Pancreas (tissue), 10 donors: ENCODE measurements around the gene DCP1B. TPM values are rescaled to one million over a fixed set of nuclear protein-coding genes. Genes with fewer than 3 reads are reported as not detected.
"Not testable (repeated sequence)": the region's sequence is repeated elsewhere in the genome, so short reads cannot be mapped to it uniquely, and the experiment has no call there.

Experiments used
- ATAC-seq, 4 donors: fragments of 200-7000 bp; cut with Tn5 transposase; one replicate each; pipeline versions ENCODE4 v1.8.0 to v1.9.1; 2020; ENCODE audit warnings: mild to moderate bottlenecking in 4 of 4, moderate library complexity in 4 of 4
- DNase-seq, 6 donors: peaks; one replicate each; pipeline ENCODE4 v3.0.0-alpha.2; 2020
- FAIRE-seq: peaks from 2 replicates; lab custom pipeline; 2012; peaks lifted over from hg19 to GRCh38; lab: Jason Lieb, UNC
- H3K27ac ChIP-seq, 4 donors: fragments of 200-600 bp; sonication (generic); 1 replicate in 3 of 4; 2 replicates in 1 of 4; pipeline versions ENCODE4 v1.5.0 to v1.8.0; 2020
- H3K27me3 ChIP-seq, 4 donors: fragments of 200-600 bp; one replicate each; pipeline ENCODE4 v1.8.0; 2021
- H3K36me3 ChIP-seq, 3 donors: fragments of 200-600 bp; sonication (generic) in 1 of 3; one replicate each; pipeline versions ENCODE4 v1.5.0 to v1.8.0; 2020 to 2021
- H3K4me1 ChIP-seq, 3 donors: fragments of 200-600 bp; one replicate each; pipeline ENCODE4 v1.8.0; 2021
- H3K4me3 ChIP-seq, 4 donors: fragments of 200-600 bp; sonication (generic) in 2 of 4; one replicate each; pipeline versions ENCODE4 v1.5.0 to v1.8.0; 2020 to 2021
- H3K9me3 ChIP-seq, 4 donors: fragments of 200-600 bp; one replicate each; pipeline ENCODE4 v1.8.0; 2021
- WGBS, 2 donors: extraction: QIAGEN DNeasy Blood & Tissue Kit; methylation state at CpG; one replicate each; pipeline ENCODE4 v1.1.7; 2013; 5-methylcytosine and 5-hydroxymethylcytosine counted together
- intact Hi-C, 3 donors: fragments of 100-400 bp; cut with DNase I; formaldehyde crosslinking; loops; one replicate each; pipeline versions ENCODE4 v1.11.1 to v1.14.2; 2022
- polyA plus RNA-seq, 2 donors: library from polyadenylated mRNA; stranded (reverse); fragments of 200-250 nt; gene quantifications; one replicate each; pipeline ENCODE4 v1.2.3, GENCODE V29; 2013
- total RNA-seq, 6 donors: library from RNA; stranded (reverse); fragmentation: NEBNext Ultra II Directional in 4 of 6; extraction: Animal tissue kit (Norgen Biotek cat#: 25700) in 4 of 6; gene quantifications; one replicate each; pipeline versions ENCODE4 v1.2.1 to v1.2.4, GENCODE V29; 2021 to 2023
- TF ChIP-seq, protein P1 (sequence below), 4 donors: fragments of 200-600 bp; sonication (generic) in 3 of 4; IDR thresholded peaks; one replicate each; pipeline versions ENCODE4 v1.5.0 to v1.8.0; 2021; ENCODE audit warnings: antibody characterized with exemption in 4 of 4
- donor health status: healthy with polysubstance abuse.
- donor health status: DM: no; HTN: no; CAD: no; lungs with moderate emphysema.
- donor health status: DM: no; HTN: no; CAD: no.
- donor health status: control.
- donor health status: control.
- donor health status: Bipolar disorder and iron deficiency.
- donor health status: DM: yes; HTN: yes; CAD: no.
- donor health status: DM: no; HTN: no; CAD: no.
- donor health status: DM: no; HTN: no; CAD: no.
- donor health status: DM: yes; HTN: yes; CAD: no.

The DCP1B gene
- total and polyA plus RNA-seq, 8 donors, result 3.4 to 7.5 (median 6.6) TPM

DNA sequence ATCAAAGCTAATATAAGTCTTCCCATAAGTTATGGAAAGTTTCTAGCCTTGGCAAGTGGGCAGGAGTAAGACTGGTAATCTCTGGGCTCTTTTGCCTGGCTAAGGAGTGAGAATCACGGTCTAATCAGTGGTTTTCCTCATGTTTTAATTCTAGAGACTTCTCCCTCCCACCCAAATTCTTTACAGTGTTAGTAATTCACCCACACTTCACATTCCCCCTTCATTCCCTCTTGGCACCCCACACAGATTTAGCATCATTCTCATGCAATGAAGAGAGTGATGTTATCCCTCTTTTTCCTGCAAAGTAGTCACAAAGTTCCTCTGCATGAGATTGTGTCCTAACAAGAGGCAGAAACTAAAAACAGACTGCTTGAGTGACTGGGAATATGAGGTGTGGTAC lies 57.2 kb downstream of the DCP1B start:
- peak overlapping the region in 1 of 4 donors; percentile 76 for H3K27ac ChIP-seq
- H3K9me3 ChIP-seq, result no peaks in the 10 kb centered on the region
- peaks cover 14 to 23% (median 23%) of the 10 kb centered on the region in 3 donors for H3K4me1 ChIP-seq
- DNase-seq (no peak), ATAC-seq (no peak), FAIRE-seq (no peak)
- no peaks in the 10 kb centered on the region for H3K27me3 ChIP-seq
- intact Hi-C loops, result no loop called here
- TF ChIP-seq, protein P1, sequence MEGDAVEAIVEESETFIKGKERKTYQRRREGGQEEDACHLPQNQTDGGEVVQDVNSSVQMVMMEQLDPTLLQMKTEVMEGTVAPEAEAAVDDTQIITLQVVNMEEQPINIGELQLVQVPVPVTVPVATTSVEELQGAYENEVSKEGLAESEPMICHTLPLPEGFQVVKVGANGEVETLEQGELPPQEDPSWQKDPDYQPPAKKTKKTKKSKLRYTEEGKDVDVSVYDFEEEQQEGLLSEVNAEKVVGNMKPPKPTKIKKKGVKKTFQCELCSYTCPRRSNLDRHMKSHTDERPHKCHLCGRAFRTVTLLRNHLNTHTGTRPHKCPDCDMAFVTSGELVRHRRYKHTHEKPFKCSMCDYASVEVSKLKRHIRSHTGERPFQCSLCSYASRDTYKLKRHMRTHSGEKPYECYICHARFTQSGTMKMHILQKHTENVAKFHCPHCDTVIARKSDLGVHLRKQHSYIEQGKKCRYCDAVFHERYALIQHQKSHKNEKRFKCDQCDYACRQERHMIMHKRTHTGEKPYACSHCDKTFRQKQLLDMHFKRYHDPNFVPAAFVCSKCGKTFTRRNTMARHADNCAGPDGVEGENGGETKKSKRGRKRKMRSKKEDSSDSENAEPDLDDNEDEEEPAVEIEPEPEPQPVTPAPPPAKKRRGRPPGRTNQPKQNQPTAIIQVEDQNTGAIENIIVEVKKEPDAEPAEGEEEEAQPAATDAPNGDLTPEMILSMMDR (IDR thresholded peaks at IDR 0.05), result no peak
- peaks cover 0 to 7% (median 0%) of the 10 kb centered on the region in 3 donors for H3K36me3 ChIP-seq
- no peak overlapping the region for H3K4me3 ChIP-seq
- 48 to 57% methylated on average over 1 of the region's 1 CpG for WGBS, 2 donors

- Histone ChIP-seq H3K27me3 (no peaks in the 10 kb centered on the region), H3K36me3 (peaks cover 0 to 9% (median 0%) of the 10 kb centered on the region in 3 donors), H3K9me3 (no peaks in the 10 kb centered on the region), H3K27ac (no peak overlapping the region), H3K4me3 (no peak overlapping the region), H3K4me1 (peaks cover 14 to 23% (median 23%) of the 10 kb centered on the region in 3 donors)
- TF ChIP-seq, protein P1 (IDR thresholded peaks at IDR 0.05), result no peak
- no peak for DNase-seq
- intact Hi-C loops, result no loop called here
- no peak for ATAC-seq
- 94 to 95% methylated on average over 3 of the region's 3 CpGs for WGBS, 2 donors
- FAIRE-seq, result no peak
Observed at GRCh38 chr12:1946296-1946695, 58.0 kb downstream of the DCP1B start.

GRCh38 chr12:1945502-1945901 lies 58.8 kb downstream of the DCP1B start:
- intact Hi-C loops, DNase-seq, H3K27ac ChIP-seq, H3K9me3 ChIP-seq, H3K27me3 ChIP-seq, FAIRE-seq, ATAC-seq, H3K4me3 ChIP-seq: not testable (repeated sequence)
- peaks cover 14 to 23% (median 23%) of the 10 kb centered on the region in 3 donors for H3K4me1 ChIP-seq
- peaks cover 0 to 17% (median 0%) of the 10 kb centered on the region in 3 donors for H3K36me3 ChIP-seq
- 95 to 97% methylated on average over 5 of the region's 5 CpGs for WGBS, 2 donors

GRCh38 chr12:1939801-1940607 lies 64.3 kb downstream of the DCP1B start:
- Histone ChIP-seq H3K4me3 (no peak overlapping the region), H3K9me3 (no peaks in the 10 kb centered on the region), H3K4me1 (peaks cover 8 to 10% (median 9%) of the 10 kb centered on the region in 3 donors), H3K36me3 (peaks cover 0 to 12% (median 0%) of the 10 kb centered on the region in 3 donors), H3K27me3 (no peaks in the 10 kb centered on the region), H3K27ac (no peak overlapping the region)
- 31 to 36% methylated on average over 16 of the region's 16 CpGs for WGBS, 2 donors
- intact Hi-C loops, result loop anchor here in 2 of 3 donors (5.0 to 10.0 kb wide), 3 partner anchors 143 to 295 kb away; no protein-coding TSS in a partner anchor
- DNase-seq (peak; percentile 77 to 98 (median 90)), FAIRE-seq (peak; percentile 92), ATAC-seq (peak; percentile 33 to 78 (median 64))
- TF ChIP-seq, protein P1 (IDR thresholded peaks at IDR 0.05), result peak; percentile 92 to 98 (median 97)

- TF ChIP-seq, protein P1 (IDR thresholded peaks at IDR 0.05), result no peak
- ATAC-seq (no peak), DNase-seq (no peak), FAIRE-seq (no peak)
- 69 to 75% methylated on average over 10 of the region's 10 CpGs for WGBS, 2 donors
- Histone ChIP-seq H3K4me1 (peaks cover 8 to 10% (median 9%) of the 10 kb centered on the region in 3 donors), H3K9me3 (no peaks in the 10 kb centered on the region), H3K36me3 (peaks cover 0 to 12% (median 0%) of the 10 kb centered on the region in 3 donors), H3K4me3 (no peak overlapping the region), H3K27me3 (no peaks in the 10 kb centered on the region), H3K27ac (no peak overlapping the region)
- intact Hi-C loops, result loop anchor here in 2 of 3 donors (5.0 to 10.0 kb wide), 3 partner anchors 142 to 295 kb away; no protein-coding TSS in a partner anchor
Observed at GRCh38 chr12:1939331-1939730, 64.9 kb downstream of the DCP1B start.
